GM23338 (cell line): ENCODE data around the gene SERPINB12. TPM values are rescaled to one million over a fixed set of nuclear protein-coding genes. Genes with fewer than 3 reads are reported as not detected.

Experiments used
- ATAC-seq: fragments of 200-7000 bp; cut with Tn5 transposase; 3 replicates; pipeline ENCODE4 v1.9.1; 2020
- DNase-seq: peaks from one replicate; pipeline ENCODE4 v3.0.0-alpha.2; 2015; ENCODE audit warnings: low spot score
- H2AFZ ChIP-seq: fragments of 200-600 bp; sonication (generic); 2 replicates; pipeline ENCODE4 v1.8.0; 2016; ENCODE audit warnings: antibody characterized with exemption, mild to moderate bottlenecking, moderate library complexity
- H3F3A ChIP-seq: fragments of 200-600 bp; sonication (generic); replicated peaks from 2 replicates; pipeline ENCODE4 v1.8.0; 2017; ENCODE audit warnings: antibody characterized with exemption, mixed run types, low read depth
- H3K27ac ChIP-seq: fragments of 200-600 bp; sonication (generic); 2 replicates; pipeline ENCODE4 v1.6.1; 2016; ENCODE audit warnings: low read depth
- H3K27me3 ChIP-seq: fragments of 200-600 bp; sonication (generic); 2 replicates; pipeline ENCODE4 v1.8.0; 2016; ENCODE audit warnings: mild to moderate bottlenecking, mixed run types, moderate library complexity; ENCODE audit not compliant: insufficient read depth
- H3K36me3 ChIP-seq: fragments of 200-600 bp; sonication (generic); 2 replicates; pipeline ENCODE4 v1.8.0; 2016; ENCODE audit warnings: mild to moderate bottlenecking; ENCODE audit not compliant: insufficient read depth
- H3K4me1 ChIP-seq: fragments of 200-600 bp; sonication (generic); 2 replicates; pipeline ENCODE4 v1.8.0; 2016; ENCODE audit warnings: mild to moderate bottlenecking, moderate library complexity; ENCODE audit not compliant: insufficient read depth
- H3K4me2 ChIP-seq: fragments of 200-600 bp; sonication (generic); 2 replicates; pipeline ENCODE4 v1.7.1; 2017; ENCODE audit warnings: mixed run types
- H3K4me3 ChIP-seq: fragments of 200-600 bp; sonication (generic); 2 replicates; pipeline ENCODE4 v1.6.1; 2016; ENCODE audit warnings: mixed run types
- H3K79me2 ChIP-seq: fragments of 200-600 bp; sonication (generic); replicated peaks from 2 replicates; pipeline ENCODE4 v1.8.0; 2017; ENCODE audit warnings: mild to moderate bottlenecking; ENCODE audit not compliant: insufficient read depth
- H3K9me2 ChIP-seq: fragments of 200-600 bp; sonication (generic); 2 replicates; pipeline ENCODE4 v1.8.0; 2017; ENCODE audit not compliant: insufficient read depth
- H4K20me1 ChIP-seq: fragments of 200-600 bp; sonication (generic); replicated peaks from 2 replicates; pipeline ENCODE4 v1.8.0; 2017; ENCODE audit warnings: mild to moderate bottlenecking; ENCODE audit not compliant: insufficient read depth
- H3K27ac Mint-ChIP-seq: 2 replicates; pipeline ENCODE4 v1.8.0; 2020; ENCODE audit warnings: inconsistent platforms, mild to moderate bottlenecking, moderate library complexity, mixed read lengths
- H3K27me3 Mint-ChIP-seq: 3 replicates; pipeline ENCODE4 v1.8.0; 2022; ENCODE audit warnings: low read depth, mild to moderate bottlenecking, moderate library complexity, mixed read lengths, inconsistent platforms; ENCODE audit not compliant: insufficient read depth, poor library complexity
- H3K36me3 Mint-ChIP-seq: 3 replicates; pipeline ENCODE4 v1.8.0; 2021; ENCODE audit warnings: low read depth, mild to moderate bottlenecking, inconsistent platforms, moderate library complexity, mixed read lengths
- H3K4me1 Mint-ChIP-seq: 3 replicates; pipeline ENCODE4 v1.8.0; 2020; ENCODE audit warnings: mild to moderate bottlenecking, inconsistent platforms, mixed read lengths
- H3K4me3 Mint-ChIP-seq: 3 replicates; pipeline ENCODE4 v1.8.0; 2021; ENCODE audit warnings: moderate library complexity, mild to moderate bottlenecking, inconsistent platforms, mixed read lengths
- H3K9me3 Mint-ChIP-seq: 3 replicates; pipeline ENCODE4 v1.8.0; 2020; ENCODE audit warnings: moderate library complexity, mild to moderate bottlenecking, inconsistent platforms, mixed read lengths
- ETS1 ChIP-seq: IDR thresholded peaks from 2 replicates; pipeline ENCODE4 v1.6.1; 2016; ENCODE audit warnings: antibody characterized with exemption
- EZH2phosphoT487 ChIP-seq: fragments of 200-600 bp; sonication (generic); IDR thresholded peaks from one replicate; pipeline ENCODE4 v1.8.1; 2018; ENCODE audit warnings: antibody characterized with exemption; ENCODE audit not compliant: unreplicated experiment
- NANOG ChIP-seq: IDR thresholded peaks from 2 replicates; pipeline ENCODE4 v1.6.1; 2016; ENCODE audit warnings: antibody characterized with exemption, borderline replicate concordance
- POLR2AphosphoS5 ChIP-seq: IDR thresholded peaks from 2 replicates; pipeline ENCODE4 v1.6.1; 2016; ENCODE audit warnings: antibody characterized with exemption, low read depth
- REST ChIP-seq: IDR thresholded peaks from one replicate; pipeline ENCODE4 v1.6.1; 2018; ENCODE audit warnings: antibody characterized with exemption; ENCODE audit not compliant: unreplicated experiment
- STAT1 ChIP-seq: IDR thresholded peaks from one replicate; pipeline ENCODE4 v1.6.1; 2016; ENCODE audit warnings: antibody characterized with exemption; ENCODE audit not compliant: unreplicated experiment
- ZNF331 ChIP-seq: fragments of 250-450 bp; sonication (Bioruptor Pico); IDR thresholded peaks from 2 replicates; pipeline ENCODE4 v1.5.0; 2020; ENCODE audit warnings: low read depth, mild to moderate bottlenecking, moderate library complexity
- polyA plus RNA-seq: library from polyadenylated mRNA; unstranded; fragments of >200 nt; fragmentation: Nextera tagmentation; extraction: Ambion mirVana; gene quantifications from 2 replicates; pipeline ENCODE4 v1.2.1, GENCODE V29; 2016
- total RNA-seq: library from RNA; depleted of rRNA; stranded (reverse); fragments of >200 nt; shearing (Covaris generic); gene quantifications from 2 replicates; pipeline ENCODE4 v1.2.3, GENCODE V29; 2014
- TF ChIP-seq, protein P1 (sequence below): fragments of 250-450 bp; sonication (Bioruptor Pico); IDR thresholded peaks from 2 replicates; pipeline ENCODE4 v1.5.0; 2020; ENCODE audit warnings: mild to moderate bottlenecking, moderate library complexity

The SERPINB12 gene
- total and polyA plus RNA-seq, 2 experiments from 2014 or later = not detected

- TF ChIP-seq, protein P1, sequence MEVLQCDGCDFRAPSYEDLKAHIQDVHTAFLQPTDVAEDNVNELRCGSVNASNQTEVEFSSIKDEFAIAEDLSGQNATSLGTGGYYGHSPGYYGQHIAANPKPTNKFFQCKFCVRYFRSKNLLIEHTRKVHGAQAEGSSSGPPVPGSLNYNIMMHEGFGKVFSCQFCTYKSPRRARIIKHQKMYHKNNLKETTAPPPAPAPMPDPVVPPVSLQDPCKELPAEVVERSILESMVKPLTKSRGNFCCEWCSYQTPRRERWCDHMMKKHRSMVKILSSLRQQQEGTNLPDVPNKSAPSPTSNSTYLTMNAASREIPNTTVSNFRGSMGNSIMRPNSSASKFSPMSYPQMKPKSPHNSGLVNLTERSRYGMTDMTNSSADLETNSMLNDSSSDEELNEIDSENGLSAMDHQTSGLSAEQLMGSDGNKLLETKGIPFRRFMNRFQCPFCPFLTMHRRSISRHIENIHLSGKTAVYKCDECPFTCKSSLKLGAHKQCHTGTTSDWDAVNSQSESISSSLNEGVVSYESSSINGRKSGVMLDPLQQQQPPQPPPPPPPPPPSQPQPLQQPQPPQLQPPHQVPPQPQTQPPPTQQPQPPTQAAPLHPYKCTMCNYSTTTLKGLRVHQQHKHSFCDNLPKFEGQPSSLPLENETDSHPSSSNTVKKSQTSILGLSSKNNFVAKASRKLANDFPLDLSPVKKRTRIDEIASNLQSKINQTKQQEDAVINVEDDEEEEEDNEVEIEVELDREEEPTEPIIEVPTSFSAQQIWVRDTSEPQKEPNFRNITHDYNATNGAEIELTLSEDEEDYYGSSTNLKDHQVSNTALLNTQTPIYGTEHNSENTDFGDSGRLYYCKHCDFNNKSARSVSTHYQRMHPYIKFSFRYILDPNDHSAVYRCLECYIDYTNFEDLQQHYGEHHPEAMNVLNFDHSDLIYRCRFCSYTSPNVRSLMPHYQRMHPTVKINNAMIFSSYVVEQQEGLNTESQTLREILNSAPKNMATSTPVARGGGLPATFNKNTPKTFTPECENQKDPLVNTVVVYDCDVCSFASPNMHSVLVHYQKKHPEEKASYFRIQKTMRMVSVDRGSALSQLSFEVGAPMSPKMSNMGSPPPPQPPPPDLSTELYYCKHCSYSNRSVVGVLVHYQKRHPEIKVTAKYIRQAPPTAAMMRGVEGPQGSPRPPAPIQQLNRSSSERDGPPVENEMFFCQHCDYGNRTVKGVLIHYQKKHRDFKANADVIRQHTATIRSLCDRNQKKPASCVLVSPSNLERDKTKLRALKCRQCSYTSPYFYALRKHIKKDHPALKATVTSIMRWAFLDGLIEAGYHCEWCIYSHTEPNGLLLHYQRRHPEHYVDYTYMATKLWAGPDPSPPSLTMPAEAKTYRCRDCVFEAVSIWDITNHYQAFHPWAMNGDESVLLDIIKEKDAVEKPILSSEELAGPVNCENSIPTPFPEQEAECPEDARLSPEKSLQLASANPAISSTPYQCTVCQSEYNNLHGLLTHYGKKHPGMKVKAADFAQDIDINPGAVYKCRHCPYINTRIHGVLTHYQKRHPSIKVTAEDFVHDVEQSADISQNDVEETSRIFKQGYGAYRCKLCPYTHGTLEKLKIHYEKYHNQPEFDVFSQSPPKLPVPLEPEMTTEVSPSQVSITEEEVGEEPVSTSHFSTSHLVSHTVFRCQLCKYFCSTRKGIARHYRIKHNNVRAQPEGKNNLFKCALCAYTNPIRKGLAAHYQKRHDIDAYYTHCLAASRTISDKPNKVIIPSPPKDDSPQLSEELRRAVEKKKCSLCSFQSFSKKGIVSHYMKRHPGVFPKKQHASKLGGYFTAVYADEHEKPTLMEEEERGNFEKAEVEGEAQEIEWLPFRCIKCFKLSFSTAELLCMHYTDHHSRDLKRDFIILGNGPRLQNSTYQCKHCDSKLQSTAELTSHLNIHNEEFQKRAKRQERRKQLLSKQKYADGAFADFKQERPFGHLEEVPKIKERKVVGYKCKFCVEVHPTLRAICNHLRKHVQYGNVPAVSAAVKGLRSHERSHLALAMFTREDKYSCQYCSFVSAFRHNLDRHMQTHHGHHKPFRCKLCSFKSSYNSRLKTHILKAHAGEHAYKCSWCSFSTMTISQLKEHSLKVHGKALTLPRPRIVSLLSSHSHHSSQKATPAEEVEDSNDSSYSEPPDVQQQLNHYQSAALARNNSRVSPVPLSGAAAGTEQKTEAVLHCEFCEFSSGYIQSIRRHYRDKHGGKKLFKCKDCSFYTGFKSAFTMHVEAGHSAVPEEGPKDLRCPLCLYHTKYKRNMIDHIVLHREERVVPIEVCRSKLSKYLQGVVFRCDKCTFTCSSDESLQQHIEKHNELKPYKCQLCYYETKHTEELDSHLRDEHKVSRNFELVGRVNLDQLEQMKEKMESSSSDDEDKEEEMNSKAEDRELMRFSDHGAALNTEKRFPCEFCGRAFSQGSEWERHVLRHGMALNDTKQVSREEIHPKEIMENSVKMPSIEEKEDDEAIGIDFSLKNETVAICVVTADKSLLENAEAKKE (CRISPR knock-in tag) = no peak
- no peak for TF ChIP-seq STAT1
Measured at GRCh38 chr18:63586431-63586830, 44.3 kb downstream of the SERPINB12 start (continued).

- DNase-seq = no peak
- ATAC-seq = no peak
- Mint-ChIP-seq H3K4me3 (no peak within 1 kb of the TSS), H3K36me3 (no peaks in the 10 kb centered on the region), H3K9me3 (no peaks in the 10 kb centered on the region), H3K27me3 (no peaks in the 10 kb centered on the region), H3K4me1 (peaks cover 6% of the 10 kb centered on the region; the same call in 1 of the 3 replicates), H3K27ac (no peak within 1 kb of the TSS)
- Histone ChIP-seq H3K36me3 (no peaks in the 10 kb centered on the region), H4K20me1 (no peaks in the 10 kb centered on the region), H3K4me3 (no peak within 1 kb of the TSS), H3K9me2 (no peaks in the 10 kb centered on the region), H2AFZ (no peak within 1 kb of the TSS), H3F3A (no peaks in the 10 kb centered on the region), H3K27me3 (no peaks in the 10 kb centered on the region), H3K4me2 (no peak within 1 kb of the TSS), H3K79me2 (no peaks in the 10 kb centered on the region), H3K27ac (no peak within 1 kb of the TSS), H3K4me1 (no peaks in the 10 kb centered on the region)
- TF ChIP-seq POLR2AphosphoS5 (no peak), ZNF331 (CRISPR knock-in tag) (no peak), EZH2phosphoT487 (no peak), ETS1 (no peak), REST (no peak), STAT1 (no peak), NANOG (no peak)
Measured at GRCh38 chr18:63586966-63587365, 44.8 kb downstream of the SERPINB12 start, which contains the start of gene SERPINB13. SERPINB13 (plus strand) TSS chr18:63587343; CDS start chr18:63588668, 1,325 bp downstream.
